Naive thymus-derived CD8-positive, alpha-beta T cell (primary cell): ENCODE measurements around the gene TEX47. TPM values are rescaled to one million over a fixed set of nuclear protein-coding genes. Genes with fewer than 3 reads are reported as not detected.

ENCODE experiments used
- ATAC-seq, 2 donors: fragments of 150-1000 bp; cut with Tn5 transposase in 1 of 2; sonication (Bioruptor Pico), chemical (Tn5 transposase) in 1 of 2; 1 replicate in 1 of 2; 2 replicates in 1 of 2; pipeline ENCODE4 v1.10.0; 2021; ENCODE audit warnings: mild to moderate bottlenecking in 2 of 2, moderate library complexity in 2 of 2
- POLR2A ChIA-PET: fragments of 350-600 bp; sonication (Branson Sonifier 250); formaldehyde crosslinking; loops from one replicate; lab custom pipeline; 2021; ENCODE audit warnings: antibody characterized with exemption; lab: Charles Lee
- DNase-seq, 10 donors: peaks; one replicate each; pipeline versions ENCODE4 v3.0.0 to v3.0.0-alpha.2; 2020 to 2022
- H3K27ac Mint-ChIP-seq, 10 donors: one replicate each; pipeline ENCODE4 v1.8.0; 2020 to 2022; ENCODE audit warnings: mild to moderate bottlenecking in 10 of 10, mixed read lengths in 10 of 10, moderate library complexity in 4 of 10, inconsistent platforms in 1 of 10
- H3K27me3 Mint-ChIP-seq, 5 donors: one replicate each; pipeline ENCODE4 v1.8.0; 2021 to 2022; ENCODE audit warnings: mixed read lengths in 5 of 5
- H3K36me3 Mint-ChIP-seq, 3 donors: one replicate each; pipeline ENCODE4 v1.8.0; 2020 to 2022; ENCODE audit warnings: mixed read lengths in 3 of 3, mild to moderate bottlenecking in 2 of 3, inconsistent platforms in 1 of 3
- H3K4me1 Mint-ChIP-seq, 4 donors: one replicate each; pipeline ENCODE4 v1.8.0; 2021 to 2022; ENCODE audit warnings: mixed read lengths in 4 of 4
- H3K4me3 Mint-ChIP-seq, 10 donors: one replicate each; pipeline ENCODE4 v1.8.0; 2020 to 2022; ENCODE audit warnings: mild to moderate bottlenecking in 10 of 10, mixed read lengths in 10 of 10, moderate library complexity in 6 of 10, inconsistent platforms in 1 of 10
- H3K9me3 Mint-ChIP-seq, 9 donors: one replicate each; pipeline ENCODE4 v1.8.0; 2020 to 2022; ENCODE audit warnings: mixed read lengths in 9 of 9, mild to moderate bottlenecking in 3 of 9, inconsistent platforms in 1 of 9, moderate library complexity in 1 of 9
- polyA plus RNA-seq, 3 donors: library from polyadenylated mRNA; unstranded; fragments of 300-500 nt; fragmentation: Illumina TruSeq; gene quantifications; one replicate each; pipeline ENCODE4 v1.2.3, GENCODE V29; 2021
- total RNA-seq, 8 experiments: library from RNA in 2 of 8; stranded (reverse) in 2 of 8; gene quantifications; one replicate each; pipeline ENCODE4 v1.2.3 and lab custom pipeline; 2021 to 2026

Gene TEX47
- total RNA-seq (not detected), polyA plus RNA-seq (not detected), total RNA-seq (lab: John Stamatoyannopoulos, UW) (0 reads per million in 6 experiments)

- Mint-ChIP-seq H3K4me3 (no peak within 1 kb of the TSS), H3K36me3 (no peaks in the 10 kb centered on the region), H3K9me3 (no peaks in the 10 kb centered on the region), H3K27me3 (peaks cover 0 to 5% (median 3%) of the 10 kb centered on the region in 5 donors), H3K27ac (no peak within 1 kb of the TSS), H3K4me1 (no peaks in the 10 kb centered on the region)
- POLR2A ChIA-PET, result no interaction called here
- ATAC-seq (no peak), DNase-seq (no peak)
These were observed at the start of gene TEX47 for GRCh38 chr7:88795553-88795952. Gene TEX47, minus strand, starts transcription at chr7:88795737. Its CDS starts 795 bp downstream, at chr7:88794942.

- Mint-ChIP-seq H3K27ac (no peak overlapping the region), H3K36me3 (no peaks in the 10 kb centered on the region), H3K4me1 (no peaks in the 10 kb centered on the region), H3K4me3 (no peak overlapping the region), H3K27me3 (peaks cover 0 to 9% (median 3%) of the 10 kb centered on the region in 5 donors), H3K9me3 (peaks cover 0 to 2% (median 0%) of the 10 kb centered on the region in 9 donors)
- ATAC-seq (no peak), DNase-seq (no peak)
- POLR2A ChIA-PET, result no interaction called here
These were observed 49.6 kb upstream of the TEX47 start for GRCh38 chr7:88845091-88845490.

- no peak for ATAC-seq
- DNase-seq, result no peak
- Mint-ChIP-seq H3K27ac (no peak overlapping the region), H3K36me3 (no peaks in the 10 kb centered on the region), H3K4me1 (no peaks in the 10 kb centered on the region), H3K9me3 (no peaks in the 10 kb centered on the region), H3K27me3 (peaks cover 0 to 9% (median 3%) of the 10 kb centered on the region in 5 donors), H3K4me3 (no peak overlapping the region)
- POLR2A ChIA-PET, result no interaction called here
These were observed 46.7 kb upstream of the TEX47 start for GRCh38 chr7:88842201-88842600.

GRCh38 chr7:88835147-88835728 is 39.7 kb upstream of the TEX47 start:
- DNase-seq, result peak in 2 of 10 donors; percentile 2 to 4
- Mint-ChIP-seq H3K9me3 (no peaks in the 10 kb centered on the region), H3K4me1 (peaks cover 0 to 1% (median 0%) of the 10 kb centered on the region in 4 donors), H3K27ac (no peak overlapping the region), H3K4me3 (no peak overlapping the region), H3K27me3 (no peaks in the 10 kb centered on the region), H3K36me3 (no peaks in the 10 kb centered on the region)
- ATAC-seq, result no peak
- POLR2A ChIA-PET, result no interaction called here

- H3K27me3 Mint-ChIP-seq, result peaks cover 0 to 9% (median 0%) of the 10 kb centered on the region in 5 donors
- H3K4me1 Mint-ChIP-seq, result no peaks in the 10 kb centered on the region
- H3K9me3 Mint-ChIP-seq, result peaks cover 0 to 16% (median 5%) of the 10 kb centered on the region in 9 donors
- ATAC-seq (no peak), DNase-seq (no peak)
- H3K27ac Mint-ChIP-seq, result no peak overlapping the region
- H3K4me3 Mint-ChIP-seq, result no peak overlapping the region
- H3K36me3 Mint-ChIP-seq, result peaks cover 0 to 5% (median 0%) of the 10 kb centered on the region in 3 donors
- POLR2A ChIA-PET, result no interaction called here
These were observed 30.7 kb upstream of the TEX47 start for GRCh38 chr7:88826222-88826621.

GRCh38 chr7:88818552-88818951 is 23.0 kb upstream of the TEX47 start:
- Mint-ChIP-seq H3K9me3 (peaks cover 0 to 5% (median 2%) of the 10 kb centered on the region in 9 donors), H3K36me3 (peaks cover 0 to 4% (median 0%) of the 10 kb centered on the region in 3 donors), H3K27me3 (peaks cover 0 to 11% (median 2%) of the 10 kb centered on the region in 5 donors), H3K27ac (no peak overlapping the region), H3K4me1 (no peaks in the 10 kb centered on the region), H3K4me3 (no peak overlapping the region)
- POLR2A ChIA-PET, result no interaction called here
- no peak for ATAC-seq
- no peak for DNase-seq

- no peaks in the 10 kb centered on the region for H3K27me3 Mint-ChIP-seq
- POLR2A ChIA-PET, result no interaction called here
These were observed 10.9 kb upstream of the TEX47 start for GRCh38 chr7:88806280-88807037.

GRCh38 chr7:88801046-88801445 is 5.5 kb upstream of the TEX47 start:
- Mint-ChIP-seq H3K36me3 (no peaks in the 10 kb centered on the region), H3K4me3 (no peak overlapping the region), H3K27me3 (peaks cover 0 to 5% (median 3%) of the 10 kb centered on the region in 5 donors)

More at GRCh38 chr7:88806280-88807037, 10.9 kb upstream of the TEX47 start:
- Mint-ChIP-seq H3K4me3 (no peak overlapping the region), H3K27ac (no peak overlapping the region), H3K36me3 (no peaks in the 10 kb centered on the region), H3K9me3 (peaks cover 0 to under 1% (median 0%) of the 10 kb centered on the region in 9 donors), H3K4me1 (no peaks in the 10 kb centered on the region)
- ATAC-seq, result no peak
- no peak for DNase-seq

GRCh38 chr7:88792361-88792760 is 3.2 kb downstream of the TEX47 start:
- Mint-ChIP-seq H3K4me3 (no peak overlapping the region), H3K4me1 (no peaks in the 10 kb centered on the region), H3K27me3 (peaks cover 0 to 4% (median 3%) of the 10 kb centered on the region in 5 donors), H3K36me3 (no peaks in the 10 kb centered on the region), H3K27ac (no peak overlapping the region), H3K9me3 (no peaks in the 10 kb centered on the region)
- POLR2A ChIA-PET, result no interaction called here
- no peak for DNase-seq
- no peak for ATAC-seq

More at GRCh38 chr7:88801046-88801445, 5.5 kb upstream of the TEX47 start:
- no peaks in the 10 kb centered on the region for H3K4me1 Mint-ChIP-seq
- POLR2A ChIA-PET, result no interaction called here
- H3K9me3 Mint-ChIP-seq, result no peaks in the 10 kb centered on the region
- DNase-seq, result no peak
- no peak overlapping the region for H3K27ac Mint-ChIP-seq
- ATAC-seq, result no peak

GRCh38 chr7:88791891-88792290 is 3.6 kb downstream of the TEX47 start:
- Mint-ChIP-seq H3K27ac (no peak overlapping the region), H3K36me3 (no peaks in the 10 kb centered on the region), H3K4me1 (no peaks in the 10 kb centered on the region), H3K4me3 (no peak overlapping the region), H3K9me3 (no peaks in the 10 kb centered on the region), H3K27me3 (peaks cover 0 to 4% (median 3%) of the 10 kb centered on the region in 5 donors)
- DNase-seq (no peak), ATAC-seq (no peak)
- POLR2A ChIA-PET, result no interaction called here

- Mint-ChIP-seq H3K9me3 (no peaks in the 10 kb centered on the region), H3K4me3 (no peak overlapping the region), H3K27me3 (peaks cover 0 to 7% (median 0%) of the 10 kb centered on the region in 5 donors), H3K36me3 (no peaks in the 10 kb centered on the region), H3K4me1 (no peaks in the 10 kb centered on the region), H3K27ac (no peak overlapping the region)
- ATAC-seq (peak in 1 of 2 donors; percentile 43), DNase-seq (peak in 3 of 10 donors; percentile 7 to 41 (median 38))
- POLR2A ChIA-PET, result no interaction called here
These were observed 6.0 kb downstream of the TEX47 start for GRCh38 chr7:88789480-88790064.

- Mint-ChIP-seq H3K36me3 (no peaks in the 10 kb centered on the region), H3K27ac (no peak overlapping the region), H3K4me3 (no peak overlapping the region), H3K9me3 (no peaks in the 10 kb centered on the region), H3K27me3 (peaks cover 0 to 8% (median 0%) of the 10 kb centered on the region in 5 donors), H3K4me1 (no peaks in the 10 kb centered on the region)
- ATAC-seq (no peak), DNase-seq (no peak)
- POLR2A ChIA-PET, result no interaction called here
These were observed 7.8 kb downstream of the TEX47 start for GRCh38 chr7:88787777-88788176.

GRCh38 chr7:88775838-88776237 is 19.7 kb downstream of the TEX47 start:
- ATAC-seq (no peak), DNase-seq (no peak)
- H3K27me3 Mint-ChIP-seq, result peaks cover 2 to 20% (median 7%) of the 10 kb centered on the region in 5 donors
- H3K36me3 Mint-ChIP-seq, result no peaks in the 10 kb centered on the region
- POLR2A ChIA-PET, result no interaction called here
- no peaks in the 10 kb centered on the region for H3K4me1 Mint-ChIP-seq
- H3K9me3 Mint-ChIP-seq, result no peaks in the 10 kb centered on the region
- no peak overlapping the region for H3K27ac Mint-ChIP-seq
- no peak overlapping the region for H3K4me3 Mint-ChIP-seq
